Lower leg skin (tissue), 3 donors: Measurements from ENCODE around the gene CCL25.

Source experiments
- CTCF ChIP-seq, 3 donors: fragments of 450-650 bp; IDR thresholded peaks; one replicate each; pipeline ENCODE4 v1.5.1; 2016; ENCODE audit warnings: antibody characterized with exemption in 3 of 3, mild to moderate bottlenecking in 3 of 3, moderate library complexity in 2 of 3
- POLR2A ChIP-seq, 2 donors: fragments of 450-650 bp; IDR thresholded peaks; one replicate each; pipeline ENCODE4 v1.6.1; 2016 to 2017; ENCODE audit warnings: antibody characterized with exemption in 2 of 2, mild to moderate bottlenecking in 1 of 2, moderate library complexity in 1 of 2

GRCh38 chr19:8086849-8087248, 34.3 kb downstream of the CCL25 start:
- no peak for TF ChIP-seq CTCF (IDR thresholded peaks at IDR 0.05)
- TF ChIP-seq POLR2A (IDR thresholded peaks at IDR 0.05), result no peak
